Activated T-helper 17 cell treated with anti-CD3 and anti-CD28 coated beads, Interleukin-2, amount 50 U/mL, for 72 hours (primary cell): Measurements from ENCODE around the gene SNTA1. TPM values are rescaled to one million over a fixed set of nuclear protein-coding genes. Genes with fewer than 3 reads are reported as not detected.
"Not testable (repeated sequence)": the region's sequence is repeated elsewhere in the genome, so short reads cannot be mapped to it uniquely, and the experiment has no call there.

Experiments
- ATAC-seq: fragments of 150-1000 bp; cut with Tn5 transposase; replicated peaks from 2 replicates; pipeline ENCODE4 v1.10.0; 2021; ENCODE audit warnings: mild to moderate bottlenecking, moderate library complexity
- H3K27ac Mint-ChIP-seq: one replicate; pipeline ENCODE4 v1.8.0; 2022; ENCODE audit warnings: mixed read lengths
- H3K27me3 Mint-ChIP-seq: one replicate; pipeline ENCODE4 v1.8.0; 2022; ENCODE audit warnings: mixed read lengths
- H3K36me3 Mint-ChIP-seq: one replicate; pipeline ENCODE4 v1.8.0; 2022; ENCODE audit warnings: low read depth, mild to moderate bottlenecking, mixed read lengths
- H3K4me1 Mint-ChIP-seq: one replicate; pipeline ENCODE4 v1.8.0; 2022; ENCODE audit warnings: mixed read lengths
- H3K4me3 Mint-ChIP-seq: one replicate; pipeline ENCODE4 v1.8.0; 2022; ENCODE audit warnings: mild to moderate bottlenecking, mixed read lengths
- H3K9me3 Mint-ChIP-seq: one replicate; pipeline ENCODE4 v1.8.0; 2022; ENCODE audit warnings: mixed read lengths
- total RNA-seq, 2 donors: library from RNA; stranded (reverse); gene quantifications; one replicate each; pipeline ENCODE4 v1.2.3, GENCODE V29; 2022

The SNTA1 gene
- total RNA-seq, result 1 to 10 TPM; 5.5 to 6.5 TPM

DNA sequence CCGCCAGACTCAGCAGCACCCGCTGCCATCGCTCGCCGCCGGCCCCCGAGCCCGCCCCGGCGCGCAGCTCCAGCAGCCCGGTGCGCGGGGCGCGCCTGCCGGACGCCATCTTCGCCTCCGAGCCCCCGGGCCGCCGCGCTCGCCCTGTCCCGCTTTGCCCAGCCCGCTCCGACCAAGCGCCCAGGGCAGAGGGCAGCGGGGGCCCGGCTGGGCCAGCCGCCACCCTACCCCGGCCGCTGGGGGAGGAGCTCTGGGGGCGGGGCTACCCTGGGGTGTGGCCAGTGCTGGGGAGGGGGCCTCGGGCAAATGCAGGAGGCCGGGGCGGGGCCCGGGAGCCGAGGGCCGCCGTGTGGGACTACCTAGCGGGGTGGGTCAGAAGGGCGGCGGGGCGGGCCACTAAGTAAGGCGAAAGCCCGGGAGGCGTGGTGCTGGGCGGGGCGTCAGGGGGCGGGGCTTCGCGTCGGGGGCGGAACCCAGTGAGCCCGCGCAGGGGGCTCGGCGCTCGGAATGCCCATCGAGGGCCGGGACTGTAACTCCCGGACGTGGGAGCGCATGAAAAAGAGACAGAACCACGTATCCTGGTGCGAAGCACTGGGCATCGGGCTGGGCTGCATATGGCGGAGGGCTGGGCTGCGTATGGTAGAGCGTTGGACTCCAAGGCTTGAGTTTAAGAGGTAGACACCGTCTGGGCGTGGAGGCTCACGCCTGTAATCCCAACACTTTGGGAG, at the start of gene SNTA1:
Gene SNTA1, minus strand, starts transcription at position 252 of the 728 bp plus-strand sequence. Its CDS starts 143 bp downstream, at position 109.
- Mint-ChIP-seq H3K27ac (peak within 1 kb of the TSS; percentile 78), H3K4me3 (peak within 1 kb of the TSS; percentile 92), H3K36me3 (no peaks in the 10 kb centered on the region), H3K4me1 (peaks cover 12% of the 10 kb centered on the region), H3K27me3 (no peaks in the 10 kb centered on the region), H3K9me3 (no peaks in the 10 kb centered on the region)
- peak; percentile 97 for ATAC-seq

DNA sequence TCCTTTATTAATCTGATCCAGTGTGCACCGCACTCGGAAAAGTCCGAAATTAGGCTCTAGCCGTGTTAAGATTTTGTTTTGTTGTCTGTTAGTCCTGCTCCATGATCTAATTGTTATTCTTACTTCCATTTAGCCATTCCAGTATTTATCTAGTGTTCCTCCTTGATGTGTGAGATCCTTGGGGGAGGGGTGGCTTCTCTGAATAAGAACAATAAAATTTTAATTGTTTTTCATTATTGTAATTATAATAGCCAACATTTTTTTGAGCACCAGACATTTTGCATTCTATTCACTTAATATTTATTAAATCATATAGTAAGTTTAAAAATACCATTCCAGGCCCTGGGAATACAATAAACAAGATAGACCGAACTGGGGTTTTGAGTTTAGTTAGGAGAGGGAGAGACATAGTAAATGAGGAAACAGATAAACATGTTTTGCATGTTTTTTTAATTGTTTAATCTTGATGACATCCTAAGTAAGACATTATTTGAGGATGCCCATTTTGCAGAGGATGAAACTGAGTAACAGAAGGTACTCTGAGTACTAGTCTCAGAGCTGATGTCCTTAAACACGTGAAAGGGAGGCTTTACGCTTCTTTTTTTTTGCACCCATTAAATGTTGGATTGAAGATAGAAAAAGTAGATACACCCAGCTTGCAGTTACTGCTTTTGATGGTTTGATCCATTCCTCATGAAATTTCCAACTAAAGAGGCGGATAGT, 47.5 kb upstream of the SNTA1 start:
- no peaks in the 10 kb centered on the region for H3K27me3 Mint-ChIP-seq
- peaks cover 5% of the 10 kb centered on the region for H3K36me3 Mint-ChIP-seq

DNA sequence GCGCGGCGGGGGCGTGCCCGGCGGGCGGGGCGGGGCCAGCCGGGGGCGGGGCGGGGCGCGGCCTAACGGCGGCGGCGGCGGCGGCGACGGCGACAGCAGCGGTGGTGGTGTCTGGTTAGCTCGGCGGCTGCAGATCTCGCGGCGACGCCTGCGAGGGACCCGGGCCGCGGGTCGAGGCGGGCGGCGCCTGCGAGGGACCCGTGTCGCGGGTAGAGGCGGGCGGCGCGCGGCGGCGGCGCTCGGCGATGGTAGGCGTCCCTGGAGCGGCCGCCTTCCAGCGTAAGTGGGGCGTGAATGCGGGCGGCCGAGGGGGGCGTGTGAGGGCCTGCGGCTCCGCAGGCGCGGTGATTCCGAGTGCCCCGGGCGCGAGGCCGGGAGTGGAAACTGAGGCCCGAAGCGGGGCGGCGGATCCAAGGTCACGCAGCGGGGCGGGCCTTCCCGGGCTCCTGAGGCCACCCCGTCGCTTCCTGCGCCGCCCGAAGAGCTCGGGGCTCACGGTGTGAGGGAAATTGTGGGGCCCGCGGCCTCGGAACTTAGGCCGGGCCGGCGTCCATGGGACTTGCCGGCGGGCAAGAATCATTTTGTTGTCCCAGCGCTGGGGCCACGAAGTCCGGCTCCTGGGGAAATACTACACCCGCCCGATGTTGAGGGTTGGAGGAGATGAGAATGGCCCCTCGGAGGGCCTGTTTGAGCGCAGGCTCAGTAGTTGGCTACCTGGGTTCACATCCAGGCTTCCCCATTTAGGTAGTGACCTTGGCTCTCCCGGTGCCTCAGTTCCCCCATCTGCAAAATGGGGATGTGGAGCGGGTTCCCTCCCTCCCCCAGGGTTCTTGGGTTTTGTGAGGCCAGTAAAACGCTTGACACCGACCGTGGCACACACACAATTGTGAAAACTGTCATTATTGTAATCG, 46.7 kb upstream of the SNTA1 start, which contains the start of gene CBFA2T2:
Gene CBFA2T2, plus strand, starts transcription at position 74 of the 911 bp plus-strand sequence. Its CDS starts 172 bp downstream, at position 246.
- no peaks in the 10 kb centered on the region for H3K27me3 Mint-ChIP-seq
- peak; percentile 63 for ATAC-seq
- peak within 1 kb of the TSS; percentile 84 for H3K27ac Mint-ChIP-seq
- peak within 1 kb of the TSS; percentile 83 for H3K4me3 Mint-ChIP-seq
- H3K36me3 Mint-ChIP-seq, result peaks cover 5% of the 10 kb centered on the region
- no peaks in the 10 kb centered on the region for H3K9me3 Mint-ChIP-seq
- no peaks in the 10 kb centered on the region for H3K4me1 Mint-ChIP-seq

More for the DNA sequence above, 47.5 kb upstream of the SNTA1 start:
- ATAC-seq, result no peak
- no peaks in the 10 kb centered on the region for H3K9me3 Mint-ChIP-seq
- H3K4me3 Mint-ChIP-seq, result peak overlapping the region; percentile 83
- peak overlapping the region; percentile 84 for H3K27ac Mint-ChIP-seq
- no peaks in the 10 kb centered on the region for H3K4me1 Mint-ChIP-seq

DNA sequence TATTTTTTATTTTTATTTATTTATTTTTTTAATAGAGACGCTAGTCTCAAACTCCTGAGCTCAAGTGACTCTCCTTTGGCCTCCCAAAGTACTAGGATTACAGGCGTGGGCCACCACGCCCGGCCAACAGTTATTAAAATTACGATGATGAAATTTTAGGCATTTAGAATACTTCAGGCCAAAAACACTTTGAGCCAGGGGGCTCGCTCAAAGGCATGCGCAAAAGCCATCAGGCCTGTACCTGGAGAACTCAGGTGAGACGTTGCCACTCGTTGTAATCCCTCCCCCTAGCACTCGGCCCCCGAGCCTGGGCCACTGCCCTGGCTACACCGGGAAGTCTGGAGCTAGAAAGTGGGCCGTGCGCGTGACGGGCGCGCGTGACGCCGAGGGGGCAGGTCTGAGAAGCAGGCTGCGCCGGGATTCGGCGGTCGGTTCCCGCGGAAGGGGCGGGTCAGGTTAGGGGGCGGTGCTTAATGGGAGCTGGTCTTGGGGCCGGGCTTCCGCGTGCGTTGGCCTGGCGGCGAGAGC, 46.0 kb upstream of the SNTA1 start:
- Mint-ChIP-seq H3K36me3 (peaks cover 5% of the 10 kb centered on the region), H3K27ac (no peak overlapping the region), H3K4me1 (no peaks in the 10 kb centered on the region), H3K4me3 (peak overlapping the region; percentile 83), H3K9me3 (no peaks in the 10 kb centered on the region), H3K27me3 (no peaks in the 10 kb centered on the region)
- ATAC-seq, result peak; percentile 97

DNA sequence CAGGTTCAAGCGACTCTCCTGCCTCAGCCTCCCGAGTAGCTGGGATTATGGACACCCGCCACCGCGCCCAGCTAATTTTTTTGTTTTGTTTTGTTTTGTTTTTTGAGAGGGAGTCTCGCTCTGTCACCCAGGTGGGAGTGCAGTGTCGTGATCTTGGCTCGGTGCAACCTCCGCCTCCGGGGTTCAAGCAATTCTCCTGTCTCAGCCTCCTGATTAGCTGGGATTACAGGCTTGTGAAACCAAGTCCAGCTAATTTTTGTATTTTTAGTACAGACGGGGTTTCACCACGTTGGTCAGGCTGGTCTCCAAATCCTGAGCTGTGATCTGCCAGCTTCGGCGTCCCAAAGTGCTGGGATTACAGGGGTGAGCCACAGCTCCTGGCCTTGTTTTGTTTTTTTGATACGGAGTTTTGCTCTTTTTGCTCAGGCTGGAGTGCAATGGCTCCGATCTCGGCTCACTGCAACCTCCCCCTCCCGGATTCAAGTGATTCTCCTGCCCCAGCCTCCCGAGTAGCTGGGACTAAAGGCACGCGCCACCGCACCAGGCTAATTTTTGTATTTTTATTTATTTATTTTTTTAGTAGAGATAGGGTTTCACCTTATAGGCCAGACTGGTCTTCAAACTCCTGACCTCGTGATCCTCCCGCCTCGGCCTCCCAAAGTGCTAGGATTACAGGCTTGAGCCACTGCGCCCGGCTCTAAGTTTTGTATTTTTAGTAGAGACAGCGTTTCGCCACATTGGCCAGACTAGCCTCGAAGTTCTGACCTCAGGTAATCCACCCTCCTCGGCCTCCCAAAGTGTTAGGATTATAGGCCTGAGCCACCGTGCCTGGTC, 45.3 kb upstream of the SNTA1 start:
- not testable (repeated sequence) for ATAC-seq, H3K36me3 Mint-ChIP-seq, H3K9me3 Mint-ChIP-seq, H3K4me1 Mint-ChIP-seq, H3K27ac Mint-ChIP-seq, H3K27me3 Mint-ChIP-seq
- H3K4me3 Mint-ChIP-seq, result peak overlapping the region; percentile 83

DNA sequence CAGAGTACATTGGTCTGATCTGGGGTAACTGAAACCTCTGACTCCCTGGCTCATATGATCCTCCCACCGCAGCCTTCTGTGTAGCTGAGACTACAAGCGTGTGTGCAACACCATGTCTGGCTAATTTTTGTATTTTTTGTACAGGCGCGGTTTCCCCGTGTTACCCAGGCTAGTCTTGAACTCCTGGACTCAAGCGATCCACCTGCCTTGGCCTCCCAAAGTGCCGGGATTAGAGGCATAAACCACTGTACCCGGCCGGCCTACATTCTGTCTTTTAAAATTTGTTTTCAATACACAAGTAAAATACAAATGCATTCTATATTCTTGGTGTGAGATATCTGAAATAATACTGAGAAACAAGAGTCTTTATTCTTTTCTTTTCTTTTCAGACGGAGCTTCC, 44.6 kb upstream of the SNTA1 start:
- Mint-ChIP-seq H3K27me3 (no peaks in the 10 kb centered on the region), H3K9me3 (no peaks in the 10 kb centered on the region), H3K4me3 (no peak overlapping the region), H3K4me1 (no peaks in the 10 kb centered on the region), H3K27ac (no peak overlapping the region), H3K36me3 (peaks cover 2% of the 10 kb centered on the region)
- no peak for ATAC-seq

DNA sequence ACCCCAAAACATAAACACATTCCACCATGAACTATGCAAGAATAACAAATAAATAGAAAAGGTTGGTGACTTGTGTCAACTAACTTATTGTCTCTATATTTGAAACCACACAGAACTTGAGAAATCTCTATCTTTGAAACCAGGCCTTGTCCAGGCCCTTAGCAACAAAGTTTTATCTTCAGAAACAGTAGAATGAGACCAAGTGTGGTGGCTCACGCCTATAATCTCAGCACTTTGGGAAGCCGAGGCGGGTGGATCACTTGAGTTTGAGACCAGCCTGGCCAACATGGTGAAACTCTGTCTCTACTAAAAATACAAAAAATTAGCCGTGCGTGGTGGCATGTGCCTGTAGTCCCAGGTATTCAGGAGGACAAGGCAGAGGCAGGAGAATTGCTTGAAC, 39.6 kb upstream of the SNTA1 start:
- H3K27me3 Mint-ChIP-seq, ATAC-seq, H3K4me3 Mint-ChIP-seq: not testable (repeated sequence)

DNA sequence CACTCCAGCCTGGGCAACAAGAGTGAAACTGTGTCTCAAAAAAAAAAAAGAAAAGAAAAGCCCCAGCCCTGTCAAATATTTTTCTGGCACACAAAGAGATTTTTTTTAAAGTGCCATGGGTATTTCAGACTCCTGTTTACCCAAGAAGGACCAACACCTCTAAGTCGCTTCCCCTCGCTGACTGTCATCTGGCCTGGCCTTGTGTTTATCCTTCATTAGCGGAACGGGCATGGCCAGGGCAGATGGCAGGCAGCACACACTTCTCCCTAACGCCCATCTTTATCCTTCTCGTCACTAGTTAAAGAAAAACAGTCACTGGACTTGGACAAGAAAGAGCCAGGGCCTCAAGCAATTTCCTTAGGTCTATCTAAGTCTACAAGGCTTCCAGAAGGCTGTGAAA, 39.0 kb upstream of the SNTA1 start:
- no peak for ATAC-seq
- Mint-ChIP-seq H3K36me3 (no peaks in the 10 kb centered on the region), H3K9me3 (no peaks in the 10 kb centered on the region), H3K4me1 (no peaks in the 10 kb centered on the region), H3K4me3 (no peak overlapping the region), H3K27ac (peak overlapping the region; percentile 46), H3K27me3 (no peaks in the 10 kb centered on the region)

More for the DNA sequence above, 39.6 kb upstream of the SNTA1 start:
- peak overlapping the region; percentile 46 for H3K27ac Mint-ChIP-seq
- not testable (repeated sequence) for H3K4me1 Mint-ChIP-seq, H3K36me3 Mint-ChIP-seq, H3K9me3 Mint-ChIP-seq

DNA sequence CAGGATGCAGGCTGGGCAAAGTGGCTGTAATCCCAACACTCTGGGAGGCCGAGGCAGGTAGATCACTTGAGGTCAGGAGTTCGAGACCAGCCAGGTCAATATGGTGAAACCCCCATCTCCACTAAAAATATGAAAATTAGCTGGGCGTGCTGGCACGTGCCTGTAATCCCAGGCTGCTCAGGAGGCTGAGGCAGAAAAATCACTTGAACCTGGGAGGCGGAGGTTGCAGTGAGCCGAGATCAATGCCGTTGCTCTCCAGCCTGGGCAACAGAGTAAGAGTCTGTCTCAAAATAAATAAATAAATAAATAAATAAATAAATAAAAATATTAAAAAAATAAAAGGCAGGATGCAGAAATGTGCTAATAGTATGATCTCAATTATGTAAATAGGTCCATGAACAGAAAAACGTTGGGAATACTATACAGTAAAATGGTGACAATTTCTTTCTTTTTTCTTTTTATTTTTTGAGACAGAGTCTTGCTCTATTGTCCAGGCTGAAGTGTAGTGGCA, 37.9 kb upstream of the SNTA1 start:
- Mint-ChIP-seq H3K27ac (no peak overlapping the region), H3K9me3 (no peaks in the 10 kb centered on the region), H3K36me3 (no peaks in the 10 kb centered on the region), H3K27me3 (no peaks in the 10 kb centered on the region), H3K4me3 (no peak overlapping the region), H3K4me1 (no peaks in the 10 kb centered on the region)
- no peak for ATAC-seq

DNA sequence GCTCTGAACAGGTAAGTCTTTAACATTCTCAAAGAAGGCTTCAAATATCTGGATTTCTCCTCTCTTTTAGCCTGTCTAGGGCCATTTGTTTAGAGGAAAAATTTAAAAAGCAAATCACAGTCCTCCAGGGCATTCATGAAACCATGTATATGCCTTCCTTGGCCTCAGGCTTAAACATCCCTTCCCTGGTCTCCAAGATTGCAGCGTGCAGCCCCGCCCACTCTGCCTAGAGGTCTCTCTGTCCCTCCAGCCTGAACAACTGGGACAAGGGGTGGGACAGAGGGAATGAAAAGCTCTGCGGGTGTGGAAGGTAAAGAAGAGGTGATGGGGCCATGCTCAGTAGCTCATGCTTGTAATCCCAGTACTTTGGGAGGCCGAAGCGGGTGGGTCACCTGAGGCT, 36.5 kb upstream of the SNTA1 start:
- H3K27ac Mint-ChIP-seq, result no peak overlapping the region
- no peak for ATAC-seq
- H3K27me3 Mint-ChIP-seq, result no peaks in the 10 kb centered on the region
- no peaks in the 10 kb centered on the region for H3K9me3 Mint-ChIP-seq
- no peaks in the 10 kb centered on the region for H3K36me3 Mint-ChIP-seq
- no peaks in the 10 kb centered on the region for H3K4me1 Mint-ChIP-seq
- no peak overlapping the region for H3K4me3 Mint-ChIP-seq

DNA sequence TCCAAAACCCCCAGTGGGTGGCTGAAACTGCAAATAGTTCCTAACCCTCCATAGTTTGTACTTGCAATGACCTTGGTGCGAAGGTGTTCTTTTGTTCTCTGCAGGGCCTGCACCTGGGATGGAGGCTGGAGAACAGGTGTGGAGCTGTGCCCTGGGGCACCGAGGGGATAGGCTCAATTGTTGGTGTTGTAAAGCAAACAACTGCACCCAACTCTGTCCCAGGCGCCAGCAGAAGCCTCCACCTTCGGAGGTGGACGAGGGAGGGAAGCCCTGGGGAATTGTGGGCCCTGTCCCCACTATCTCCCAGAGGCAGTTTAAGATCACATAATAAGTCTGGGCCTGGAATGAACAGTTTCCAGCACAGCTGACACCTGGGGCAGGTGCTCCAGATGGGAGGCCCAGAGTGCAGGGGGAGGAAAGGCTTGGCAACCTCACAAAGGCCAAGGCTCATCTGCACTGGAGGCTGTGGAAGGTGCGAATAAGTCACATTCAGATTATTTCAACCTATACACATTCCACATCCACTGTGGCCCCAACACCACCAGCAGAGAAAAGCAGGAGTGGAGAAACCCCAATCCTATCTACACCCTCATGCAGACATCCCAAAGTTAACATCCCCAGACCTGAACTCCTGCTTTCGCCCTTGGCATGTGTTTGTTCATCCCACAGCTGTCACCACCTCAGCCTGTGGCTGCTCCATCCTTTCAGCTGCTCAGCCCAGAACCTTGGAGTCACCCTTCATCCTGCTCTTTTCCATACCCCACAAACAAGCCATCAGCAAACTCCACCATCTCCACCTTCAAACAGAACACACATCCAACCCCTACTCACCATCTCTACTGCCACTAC, 34.0 kb upstream of the SNTA1 start:
- Mint-ChIP-seq H3K9me3 (no peaks in the 10 kb centered on the region), H3K27ac (no peak overlapping the region), H3K4me1 (no peaks in the 10 kb centered on the region), H3K36me3 (no peaks in the 10 kb centered on the region), H3K27me3 (no peaks in the 10 kb centered on the region), H3K4me3 (no peak overlapping the region)
- ATAC-seq, result no peak

DNA sequence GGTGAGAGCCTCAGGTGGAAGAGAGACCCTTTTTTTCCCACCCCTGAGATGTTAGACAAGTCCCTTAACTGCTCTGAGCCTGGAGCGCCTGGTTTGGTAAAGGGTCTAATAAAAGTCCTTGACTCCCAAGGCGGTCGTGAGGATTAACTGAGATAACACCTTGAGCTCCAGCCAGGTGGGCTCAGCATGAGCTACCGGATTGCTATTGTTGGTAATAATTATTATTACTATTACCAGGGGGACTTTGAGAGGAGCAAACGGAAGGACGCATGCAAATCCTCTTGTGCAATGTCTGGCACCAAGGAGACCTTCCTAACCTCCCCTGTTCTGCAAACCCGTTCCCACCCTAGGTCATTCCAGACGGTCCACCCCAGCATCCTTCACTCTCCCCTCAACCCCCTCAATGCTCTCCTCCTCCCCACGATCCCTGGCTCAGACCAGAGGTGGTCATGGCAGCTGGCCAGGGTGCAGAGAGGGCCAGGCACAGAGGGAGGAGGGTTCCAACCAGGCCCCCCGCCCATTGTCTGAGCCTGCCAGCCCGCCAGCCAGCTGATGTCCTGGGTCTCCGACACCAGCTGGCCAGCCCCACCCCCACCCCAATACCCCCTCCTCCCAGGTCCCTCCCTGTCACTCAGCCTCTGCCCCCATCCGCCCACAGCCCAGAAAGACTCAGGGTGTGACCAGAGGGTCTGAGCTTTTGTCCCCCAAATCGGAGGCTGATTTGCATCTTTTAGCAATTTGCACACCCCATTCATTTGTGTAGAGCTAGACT, 32.0 kb upstream of the SNTA1 start:
- no peak for ATAC-seq
- Mint-ChIP-seq H3K27me3 (no peaks in the 10 kb centered on the region), H3K4me1 (no peaks in the 10 kb centered on the region), H3K9me3 (no peaks in the 10 kb centered on the region), H3K27ac (no peak overlapping the region), H3K4me3 (no peak overlapping the region), H3K36me3 (no peaks in the 10 kb centered on the region)
